SK-N-SH (cell line): ENCODE data around the gene POLR3GL.

ENCODE experiments used
- CTCF ChIP-seq: fragments of 200-600 bp; sonication (generic); IDR thresholded peaks from 2 replicates; pipeline ENCODE4 v1.6.1; 2017; ENCODE audit warnings: antibody characterized with exemption, mild to moderate bottlenecking, moderate library complexity
- FOXM1 ChIP-seq: IDR thresholded peaks from 2 replicates; pipeline ENCODE4 v1.4.0; 2012; ENCODE audit warnings: low read depth, mild to moderate bottlenecking
- SMC3 ChIP-seq: IDR thresholded peaks from 2 replicates; pipeline ENCODE4 v1.6.1; 2012; ENCODE audit warnings: low read depth, low read length, improper control_type of control experiment

GRCh38 chr1:145917595-145917994, 46.9 kb upstream of the POLR3GL start:
- no peak for TF ChIP-seq CTCF
- no peak for TF ChIP-seq SMC3
- no peak for TF ChIP-seq FOXM1
